GM21423 (cell line): ENCODE data around the gene CR1.
"Not testable (repeated sequence)": the region's sequence is repeated elsewhere in the genome, so short reads cannot be mapped to it uniquely, and the experiment has no call there.

Experiments
- ATAC-seq: cut with Tn5 transposase; IDR thresholded peaks from one replicate; pipeline ENCODE4 v1.9.1; 2021; ENCODE audit warnings: mild to moderate bottlenecking, moderate library complexity; ENCODE audit not compliant: unreplicated experiment

The CR1 gene

DNA sequence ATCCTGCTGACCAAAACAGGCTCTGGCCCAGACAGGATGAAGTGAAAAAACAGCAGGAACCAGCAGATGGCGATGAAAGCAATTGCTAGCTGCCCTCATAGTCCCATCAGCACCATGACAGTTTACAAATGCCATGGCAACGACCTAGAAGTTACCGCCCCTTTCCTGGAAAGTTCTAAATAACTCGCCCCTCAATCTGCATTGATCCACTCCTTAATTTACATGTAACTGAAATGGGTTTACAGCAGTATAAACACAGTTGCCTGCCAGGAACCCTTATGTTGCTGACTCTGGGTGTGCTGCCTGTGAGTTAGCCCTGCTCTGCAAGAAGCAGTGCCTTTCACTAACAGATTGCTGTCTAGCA lies 83.5 kb downstream of the CR1 start:
- peak; percentile 84 for ATAC-seq

DNA sequence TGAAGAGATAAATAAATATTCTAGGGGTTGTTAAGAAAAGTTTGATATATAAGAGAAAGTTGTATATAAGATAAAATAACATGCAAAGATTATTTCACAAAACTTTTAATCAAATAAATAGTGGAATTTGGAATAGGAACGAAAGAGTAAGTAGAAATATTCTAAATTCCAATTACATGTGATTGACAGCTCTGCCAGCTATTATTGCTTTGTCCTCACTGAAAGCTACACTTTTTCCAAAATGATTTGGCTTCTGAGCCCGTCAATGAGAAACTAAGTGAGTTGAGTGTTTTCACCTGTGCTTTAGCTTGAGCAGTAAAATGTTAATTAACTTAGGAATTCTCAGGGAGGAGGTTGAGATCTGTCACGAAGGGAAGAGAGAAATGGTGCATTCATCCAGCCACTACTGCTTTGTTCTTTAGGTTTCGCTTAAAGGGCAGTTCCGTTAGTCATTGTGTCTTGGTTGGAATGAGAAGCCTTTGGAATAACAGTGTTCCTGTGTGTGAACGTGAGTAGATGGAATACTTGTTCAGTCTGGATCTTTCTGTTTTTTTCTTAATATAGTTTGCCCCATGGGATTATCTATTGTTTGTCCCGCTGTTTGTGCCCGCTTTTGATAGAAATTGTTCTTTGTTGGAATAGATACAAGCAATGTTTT lies 85.7 kb downstream of the CR1 start:
- ATAC-seq = no peak

DNA sequence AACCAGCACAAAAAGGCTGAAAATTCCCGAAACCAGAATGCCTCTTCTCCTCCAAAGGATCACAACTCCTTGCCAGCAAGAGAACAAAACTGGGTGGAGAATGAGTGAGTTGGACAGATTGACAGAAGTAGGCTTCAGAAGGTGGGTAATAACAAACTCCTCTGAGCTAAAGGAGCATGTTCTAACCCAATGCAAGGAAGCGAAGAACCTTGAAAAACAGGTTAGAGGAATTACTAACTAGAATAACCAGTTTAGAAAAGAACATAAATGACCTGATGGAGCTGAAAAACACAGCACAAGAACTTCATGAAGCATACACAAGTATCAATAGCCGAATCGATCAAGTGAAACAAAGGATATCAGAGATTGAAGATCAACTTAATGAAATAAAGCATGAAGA lies 93.5 kb downstream of the CR1 start:
- not testable (repeated sequence) for ATAC-seq

DNA sequence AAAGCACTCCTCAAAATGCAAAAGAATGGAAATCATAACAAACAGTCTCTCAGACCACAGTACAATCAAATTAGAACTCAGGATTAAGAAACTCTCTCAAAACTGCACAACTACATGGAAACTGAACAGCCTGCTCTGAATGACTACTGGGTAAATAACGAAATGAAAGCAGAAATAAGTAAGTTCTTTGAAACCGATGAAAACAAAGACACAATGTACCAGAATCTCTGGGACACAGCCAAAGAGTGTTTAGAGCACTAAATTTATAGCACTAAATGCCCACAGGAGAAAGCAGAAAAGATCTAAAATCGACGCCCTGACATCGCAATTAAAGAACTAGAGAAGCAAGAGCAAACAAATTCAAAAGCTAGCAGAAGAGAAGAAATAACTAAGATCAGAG lies 95.2 kb downstream of the CR1 start:
- not testable (repeated sequence) for ATAC-seq

DNA sequence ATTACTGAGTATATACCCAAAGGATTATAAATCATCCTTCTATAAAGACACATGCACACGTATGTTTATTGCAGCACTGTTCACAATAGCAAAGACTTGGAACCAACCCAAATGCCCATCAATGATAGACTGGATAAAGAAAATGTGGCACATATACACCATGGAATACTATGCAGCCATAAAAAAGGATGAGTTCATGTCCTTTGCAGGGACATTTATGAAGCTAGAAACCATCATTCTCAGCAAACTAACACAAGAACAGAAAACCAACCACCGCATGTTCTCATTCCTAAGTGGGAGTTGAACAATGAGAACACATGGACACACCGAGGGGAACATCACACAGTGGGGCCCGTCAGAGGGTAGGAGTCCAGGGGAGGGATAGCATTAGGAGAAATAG lies 98.1 kb downstream of the CR1 start:
- ATAC-seq = not testable (repeated sequence)

DNA sequence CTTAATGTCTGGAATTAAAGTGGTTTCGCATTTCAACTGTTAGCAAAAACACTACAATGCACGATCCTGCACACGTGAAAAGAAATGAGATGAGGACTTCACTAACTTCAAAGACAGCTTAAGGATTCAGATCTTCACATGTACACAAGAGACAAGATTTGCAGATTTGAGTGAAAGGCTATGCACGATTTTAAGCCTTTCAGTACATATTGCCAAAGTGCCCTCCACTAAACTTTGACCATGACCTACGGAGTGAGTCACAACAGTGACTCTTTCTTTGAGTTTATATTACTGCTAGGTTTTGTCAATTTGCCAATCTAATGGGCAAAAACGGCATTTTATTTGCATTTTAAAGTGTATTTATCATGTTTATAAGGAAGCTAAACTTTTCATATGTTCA lies 107.8 kb downstream of the CR1 start:
- no peak for ATAC-seq

DNA sequence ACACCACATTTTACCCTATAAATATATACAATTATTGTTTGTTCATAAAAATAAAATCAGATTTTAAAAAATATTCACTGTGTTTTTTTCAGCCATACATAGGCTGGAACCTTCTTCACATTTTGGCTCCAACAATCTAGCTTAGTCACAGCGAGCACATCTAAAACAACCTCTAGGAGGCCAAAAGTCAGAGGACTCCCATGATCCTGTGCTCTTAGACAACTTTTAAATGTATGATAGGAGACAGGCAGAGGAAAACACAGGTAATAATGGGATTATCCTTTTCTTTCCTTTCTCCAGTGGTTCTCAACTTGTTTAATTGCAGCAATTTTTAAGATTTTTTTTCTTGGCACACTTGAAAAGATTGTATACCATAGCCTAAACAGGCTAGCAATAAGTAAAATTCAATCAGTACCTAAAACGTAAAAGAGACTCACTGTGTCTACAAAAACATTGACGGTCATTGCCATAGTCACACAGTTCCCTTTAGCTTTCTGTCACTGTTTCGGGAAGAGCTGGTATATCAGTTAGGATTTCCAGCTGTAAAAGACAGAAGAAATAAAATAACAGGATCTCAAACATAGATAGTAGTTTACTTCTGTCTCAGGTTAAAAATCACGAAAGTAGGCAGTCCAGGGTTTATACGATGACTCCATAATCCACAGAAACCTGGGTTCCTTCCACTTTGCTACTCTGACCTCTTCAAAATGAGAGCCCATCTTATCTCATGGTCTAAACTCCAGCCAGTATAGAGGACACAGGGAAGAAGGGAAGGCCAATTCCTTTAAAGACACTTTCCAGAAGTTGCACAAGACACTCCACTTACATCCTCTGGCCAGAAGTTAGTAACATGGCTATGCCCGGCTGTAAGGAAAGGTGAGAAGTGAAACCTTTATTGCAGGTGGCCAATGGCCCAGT lies 109.7 kb downstream of the CR1 start:
- ATAC-seq = no peak

DNA sequence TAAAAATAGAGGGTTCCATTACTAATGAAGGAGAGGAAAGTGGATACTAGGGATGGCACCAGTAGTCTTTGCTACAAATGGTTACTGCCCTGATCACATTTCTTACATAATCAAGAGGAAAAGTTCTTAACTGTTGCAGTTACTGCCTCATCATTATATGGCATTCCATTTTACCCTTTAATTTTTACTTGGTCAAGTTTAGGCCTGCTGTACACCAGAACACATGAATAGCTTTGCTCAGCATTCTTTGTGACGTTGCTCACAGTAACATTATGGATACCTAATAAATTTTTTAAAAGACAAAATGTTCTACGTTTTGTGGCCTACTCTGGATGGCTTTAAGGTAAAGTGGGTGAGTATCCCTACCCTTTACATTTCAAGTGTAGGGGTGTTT lies 110.4 kb downstream of the CR1 start:
- ATAC-seq = no peak

DNA sequence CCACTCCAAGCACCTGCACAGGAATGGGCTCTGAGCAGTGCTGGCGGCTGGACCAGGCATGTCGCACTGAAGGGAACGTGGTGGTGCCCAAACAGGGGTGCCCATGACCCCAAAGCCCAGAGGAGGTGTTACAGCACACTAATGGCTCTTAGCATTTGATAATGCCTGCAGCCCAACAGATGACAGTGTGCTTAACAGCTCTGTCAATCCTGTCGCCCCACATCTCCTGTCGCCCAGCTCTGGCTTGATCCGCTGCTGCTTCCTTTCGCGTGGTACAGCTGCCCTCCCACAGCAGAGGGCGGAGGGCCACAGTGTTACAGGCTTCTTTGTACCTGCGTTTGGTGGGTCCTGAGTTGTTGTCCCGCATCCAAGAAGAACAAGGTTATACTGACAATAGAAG lies 116.8 kb downstream of the CR1 start:
- ATAC-seq = no peak

DNA sequence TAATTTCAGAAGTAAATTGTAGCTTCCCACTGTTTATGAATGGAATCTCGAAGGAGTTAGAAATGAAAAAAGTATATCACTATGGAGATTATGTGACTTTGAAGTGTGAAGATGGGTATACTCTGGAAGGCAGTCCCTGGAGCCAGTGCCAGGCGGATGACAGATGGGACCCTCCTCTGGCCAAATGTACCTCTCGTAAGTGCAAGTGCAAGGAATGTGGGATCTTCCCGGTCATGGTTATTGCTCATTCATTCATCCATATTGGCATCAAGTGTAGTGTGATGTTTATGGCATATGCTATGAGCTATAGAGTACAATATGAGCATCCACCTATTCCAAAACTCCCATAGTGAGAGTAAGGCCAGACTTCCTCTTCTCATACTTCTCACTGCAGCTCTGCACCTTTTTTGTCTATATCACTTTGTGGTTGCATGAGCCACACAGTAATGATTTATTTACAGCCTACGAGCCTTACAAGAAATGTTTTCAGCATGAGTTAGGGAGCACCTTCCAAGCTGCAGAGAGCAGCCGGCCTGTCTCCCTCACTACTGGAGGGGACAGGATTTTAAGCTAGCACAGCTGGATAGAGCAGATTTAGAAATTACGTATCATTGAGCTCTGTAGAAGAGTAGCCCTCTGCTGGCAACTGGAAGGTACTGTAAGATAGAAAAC lies 124.0 kb downstream of the CR1 start:
- ATAC-seq = peak; percentile 90

DNA sequence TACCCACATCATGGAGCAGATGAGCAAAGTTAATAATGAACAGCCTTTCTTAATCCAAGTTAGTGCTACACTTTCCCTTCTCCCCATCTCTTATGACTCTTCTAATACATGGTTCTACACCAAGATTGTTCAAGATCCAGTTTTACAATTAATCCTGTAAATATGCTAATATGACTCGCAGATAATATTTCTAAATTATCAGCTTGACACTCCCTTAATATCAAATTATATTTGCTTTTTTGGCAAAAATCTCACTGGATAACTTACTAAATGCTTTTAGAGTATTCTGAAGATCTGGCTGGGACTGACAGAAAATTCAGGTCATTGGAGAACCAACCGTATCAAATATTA lies 124.6 kb downstream of the CR1 start:
- ATAC-seq = no peak

DNA sequence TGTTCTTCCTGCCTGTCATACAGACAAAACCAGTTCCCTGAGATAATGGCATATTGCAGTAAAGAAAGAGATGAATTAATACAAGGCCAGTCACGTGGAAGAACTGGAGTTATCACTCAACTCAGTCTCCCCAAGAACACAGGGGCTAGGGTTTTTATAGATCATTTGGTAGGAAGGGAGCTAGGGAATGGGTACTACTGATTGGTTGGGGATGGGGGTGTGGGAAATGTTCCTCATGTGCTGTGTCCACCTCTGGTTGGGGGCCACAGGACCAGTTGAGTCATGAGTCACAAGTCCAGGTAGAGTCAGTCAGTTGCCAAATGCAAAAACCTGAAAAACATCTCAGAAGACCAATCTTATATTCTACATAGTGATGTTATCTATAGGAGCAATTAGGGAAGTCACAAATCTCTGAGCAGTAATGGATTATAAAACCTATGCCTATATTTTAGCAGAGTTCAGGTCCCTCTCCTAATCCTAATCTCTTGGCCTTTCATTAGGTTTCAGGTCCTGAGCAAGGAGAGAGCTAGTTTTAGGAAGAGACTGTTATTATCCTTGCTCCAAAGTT lies 129.6 kb downstream of the CR1 start:
- ATAC-seq = not testable (repeated sequence)

DNA sequence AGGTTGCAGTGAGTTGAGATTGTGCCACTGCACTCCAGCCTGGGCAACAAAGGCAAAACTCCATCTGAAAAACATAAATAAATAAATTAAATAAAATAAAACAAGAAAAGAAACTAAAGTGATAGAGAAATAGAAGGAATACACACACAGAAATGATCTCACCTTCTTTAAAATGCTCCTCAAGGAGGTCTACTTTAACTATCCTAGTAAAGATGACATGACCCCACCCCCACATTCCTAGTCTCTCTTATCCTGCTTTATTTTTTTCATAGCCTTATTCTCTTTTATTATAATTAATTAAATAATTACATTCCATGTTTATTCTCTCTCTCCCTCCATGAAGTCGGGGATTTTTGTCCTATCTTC lies 131.0 kb downstream of the CR1 start:
- no peak for ATAC-seq

DNA sequence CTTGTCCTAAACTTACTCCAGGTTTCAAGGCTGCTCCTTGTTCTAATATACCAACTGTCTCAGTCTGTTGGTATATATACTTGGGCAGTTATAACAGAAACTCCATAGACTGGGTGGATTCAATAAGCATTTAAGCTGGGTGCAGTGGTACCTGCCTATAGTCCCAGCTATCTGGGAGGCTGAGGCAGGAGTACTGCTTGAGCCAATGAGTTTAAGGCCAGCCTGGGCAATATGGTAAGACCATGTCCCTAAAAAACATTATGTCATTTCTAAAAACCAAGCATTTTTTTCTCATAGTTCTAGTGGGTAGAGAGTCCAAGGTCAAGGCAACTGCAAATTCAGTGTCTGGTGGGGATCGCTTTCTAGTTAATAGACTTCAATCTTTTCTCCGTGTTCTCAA lies 131.5 kb downstream of the CR1 start:
- ATAC-seq = no peak

DNA sequence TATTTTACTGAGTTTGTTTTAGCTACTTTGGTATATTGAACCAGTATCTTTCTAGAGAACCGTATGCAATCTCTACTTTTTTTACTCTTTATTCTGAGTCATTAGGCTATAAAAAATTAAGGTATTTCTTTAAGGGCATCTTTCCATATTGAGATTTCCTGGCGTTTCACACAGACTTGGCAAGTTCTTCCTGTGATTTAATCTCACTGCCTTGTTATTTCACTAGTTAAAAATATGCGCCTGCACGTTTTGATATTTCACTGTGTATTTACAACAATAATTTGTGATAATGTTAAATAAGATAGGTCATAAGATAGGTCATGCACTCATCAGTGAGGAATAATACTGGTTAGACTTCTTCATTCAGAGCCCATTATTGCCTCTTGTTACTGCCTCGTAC lies 132.8 kb downstream of the CR1 start:
- ATAC-seq = no peak

DNA sequence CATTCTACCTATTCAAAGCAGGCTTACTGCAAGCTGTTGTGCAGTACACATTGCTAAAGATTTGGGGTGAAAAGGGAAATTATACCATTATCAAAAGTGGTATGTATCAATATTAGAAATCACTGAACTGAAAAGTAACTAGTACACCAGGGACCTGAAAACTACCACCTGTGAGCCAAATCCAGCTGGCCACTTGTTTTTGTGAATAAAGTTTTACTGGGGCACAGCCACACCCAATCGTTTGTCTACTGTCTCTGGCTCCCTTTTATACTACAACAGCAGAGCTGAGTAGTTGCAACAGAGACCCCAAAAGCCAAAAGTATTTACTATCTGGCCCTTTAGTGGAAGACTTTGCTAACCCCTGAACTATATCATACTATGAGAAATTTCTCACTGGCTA lies 135.2 kb downstream of the CR1 start:
- no peak for ATAC-seq

DNA sequence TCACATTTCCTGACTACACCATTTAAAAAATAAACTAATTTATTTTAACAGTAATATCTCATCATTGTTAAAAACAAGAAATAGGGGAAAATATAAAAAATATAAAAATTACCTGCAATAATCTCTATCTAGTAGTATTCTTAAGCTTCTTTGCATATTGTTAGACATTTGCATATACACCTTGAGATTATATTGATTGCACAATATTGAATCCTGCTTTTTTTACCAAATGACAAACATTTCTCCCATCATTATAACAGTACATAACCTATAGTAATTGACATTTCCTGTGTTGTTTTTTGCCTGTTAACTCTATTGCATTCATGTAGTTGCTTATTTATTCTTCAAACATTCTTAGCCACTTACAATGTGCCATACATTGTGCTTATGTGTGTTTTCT lies 137.3 kb downstream of the CR1 start:
- no peak for ATAC-seq

DNA sequence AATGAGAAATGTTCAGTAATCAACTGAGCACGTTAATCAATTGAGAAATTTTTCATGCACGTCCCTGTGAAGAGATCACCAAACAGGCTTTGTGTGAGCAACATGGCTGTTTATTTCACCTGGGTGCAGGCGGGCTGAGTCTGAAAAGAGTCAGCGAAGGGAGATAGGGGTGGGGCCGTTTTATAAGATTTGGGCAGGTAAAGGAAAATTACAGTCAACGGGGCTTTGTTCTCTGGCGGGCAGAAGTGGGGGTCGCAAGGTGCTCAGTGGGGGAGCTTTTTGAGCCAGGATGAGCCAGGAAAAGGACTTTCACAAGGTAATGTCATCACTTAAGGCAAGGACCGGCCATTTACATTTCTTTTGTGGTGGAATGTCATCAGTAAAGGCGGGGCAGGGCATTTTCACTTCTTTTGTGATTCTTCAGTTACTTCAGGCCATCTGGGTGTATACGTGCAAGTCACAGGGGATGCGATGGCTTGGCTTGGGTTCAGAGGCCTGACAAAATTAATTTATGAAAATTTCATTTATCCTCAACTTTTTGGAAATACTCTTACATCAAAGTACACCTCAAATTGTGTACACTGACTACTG lies 137.8 kb downstream of the CR1 start:
- ATAC-seq = not testable (repeated sequence)

DNA sequence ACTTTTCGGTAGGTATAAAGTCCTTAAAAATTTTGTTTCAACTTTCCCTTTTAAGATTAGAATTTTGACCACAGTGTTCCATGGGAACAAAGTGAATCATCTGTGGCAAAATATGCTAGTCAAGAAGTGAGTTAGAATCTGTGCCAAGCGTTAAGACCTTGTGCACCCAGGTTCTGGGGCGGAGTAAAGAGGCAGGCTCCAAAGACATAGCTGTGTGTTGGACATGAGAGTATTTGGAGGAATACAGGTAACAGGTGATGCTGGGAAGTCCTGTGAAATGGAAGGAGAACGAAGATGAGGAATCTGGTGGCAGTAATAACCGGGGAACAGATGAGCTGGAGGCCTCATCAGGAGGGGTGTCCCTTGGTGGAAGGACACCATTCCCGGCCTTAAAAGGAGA lies 138.3 kb downstream of the CR1 start:
- not testable (repeated sequence) for ATAC-seq

DNA sequence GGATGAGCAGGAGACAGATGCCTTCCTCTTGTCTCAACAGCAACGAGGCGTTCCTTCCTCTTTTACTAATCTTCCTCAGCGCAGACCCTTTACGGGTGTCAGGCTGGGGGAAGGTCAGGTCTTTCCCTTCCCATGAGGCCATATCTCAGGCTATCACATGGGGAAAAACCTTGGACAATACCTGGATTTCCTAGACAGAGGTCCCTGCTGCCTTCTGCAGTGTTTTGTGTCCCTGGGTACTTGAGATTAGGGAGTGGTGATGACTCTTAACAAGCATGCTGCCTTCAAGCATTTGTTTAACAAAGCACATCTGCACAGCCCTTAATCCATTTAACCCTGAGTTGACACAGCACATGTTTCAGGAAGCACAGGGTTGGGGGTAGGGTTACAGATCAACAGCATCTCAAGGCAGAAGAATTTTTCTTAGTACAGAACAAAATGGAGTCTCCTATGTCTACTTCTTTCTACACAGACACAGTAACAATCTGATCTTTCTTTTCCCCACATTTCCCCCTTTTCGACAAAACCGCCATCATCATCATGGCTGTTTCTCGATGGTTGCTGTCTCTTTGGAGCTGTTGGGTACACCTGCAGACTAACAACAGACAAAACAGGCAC lies 139.7 kb downstream of the CR1 start:
- not testable (repeated sequence) for ATAC-seq
